Psoas muscle (tissue), 8 donors: ENCODE data around the gene RAD51B. TPM values are rescaled to one million over a fixed set of nuclear protein-coding genes. Genes with fewer than 3 reads are reported as not detected.

Experiments used
- ATAC-seq, 4 donors: fragments of 200-7000 bp; cut with Tn5 transposase; one replicate each; pipeline ENCODE4 v1.9.1; 2020; ENCODE audit warnings: moderate library complexity in 3 of 4, mild to moderate bottlenecking in 2 of 4
- DNase-seq, 2 donors: peaks; one replicate each; pipeline ENCODE4 v3.0.0-alpha.2; 2020
- H3K27ac ChIP-seq: fragments of 200-600 bp; one replicate; pipeline ENCODE4 v1.8.0; 2022
- H3K27me3 ChIP-seq, 3 donors: fragments of 200-600 bp in 1 of 3; one replicate each; pipeline versions ENCODE4 v1.6.1 to v1.8.0; 2013 to 2022; ENCODE audit warnings: low read length in 2 of 3, mild to moderate bottlenecking in 2 of 3, moderate library complexity in 1 of 3; ENCODE audit not compliant: insufficient read depth in 3 of 3
- H3K36me3 ChIP-seq, 2 donors: fragments of 200-600 bp in 1 of 2; one replicate each; pipeline versions ENCODE4 v1.6.1 to v1.8.0; 2013 to 2022; ENCODE audit warnings: low read depth in 1 of 2, mild to moderate bottlenecking in 1 of 2, moderate library complexity in 1 of 2; ENCODE audit not compliant: insufficient read depth in 1 of 2
- H3K4me1 ChIP-seq: fragments of 200-600 bp; one replicate; pipeline ENCODE4 v1.8.0; 2022
- H3K4me3 ChIP-seq: fragments of 200-600 bp; one replicate; pipeline ENCODE4 v1.8.0; 2022; ENCODE audit warnings: mild to moderate bottlenecking
- H3K9me3 ChIP-seq: fragments of 200-600 bp; one replicate; pipeline ENCODE4 v1.8.0; 2022
- WGBS, 3 donors: extraction: QIAGEN DNeasy Blood & Tissue Kit; methylation state at CpG; one replicate each; pipeline versions ENCODE4 v1.1.6 to v1.1.7; 2013; 5-methylcytosine and 5-hydroxymethylcytosine counted together
- intact Hi-C, 2 donors: fragments of 100-400 bp; cut with DNase I; formaldehyde crosslinking; loops; one replicate each; pipeline versions ENCODE4 v1.11.0 to v1.14.2; 2022
- polyA plus RNA-seq, 3 donors: library from polyadenylated mRNA; stranded (reverse); fragments of 200-250 nt; gene quantifications; one replicate each; pipeline ENCODE4 v1.2.3, GENCODE V29; 2013
- total RNA-seq, 4 donors: library from RNA; stranded (reverse); fragmentation: NEBNext Ultra II Directional in 2 of 4; extraction: Animal tissue kit (Norgen Biotek cat#: 25700) in 2 of 4; gene quantifications; one replicate each; pipeline versions ENCODE4 v1.2.1 to v1.2.4, GENCODE V29; 2021 to 2023
- TF ChIP-seq, protein P1 (sequence below): fragments of 200-600 bp; IDR thresholded peaks from one replicate; pipeline ENCODE4 v1.8.0; 2022; ENCODE audit warnings: antibody characterized with exemption
- donor health status: healthy with polysubstance abuse.
- donor health status: DM: no; HTN: no; CAD: no; lungs with moderate emphysema.
- donor health status: Bipolar disorder and iron deficiency.
- donor health status: healthy.
- donor health status: DM: yes; HTN: yes; CAD: no.
- donor health status: DM: no; HTN: no; CAD: no.
- donor health status: DM: no; HTN: no; CAD: no.
- donor health status: DM: yes; HTN: yes; CAD: no.

The RAD51B gene
- total and polyA plus RNA-seq, 7 donors = 0.60 to 7.2 (median 2.2) TPM

- no peak for ATAC-seq
- TF ChIP-seq, protein P1, sequence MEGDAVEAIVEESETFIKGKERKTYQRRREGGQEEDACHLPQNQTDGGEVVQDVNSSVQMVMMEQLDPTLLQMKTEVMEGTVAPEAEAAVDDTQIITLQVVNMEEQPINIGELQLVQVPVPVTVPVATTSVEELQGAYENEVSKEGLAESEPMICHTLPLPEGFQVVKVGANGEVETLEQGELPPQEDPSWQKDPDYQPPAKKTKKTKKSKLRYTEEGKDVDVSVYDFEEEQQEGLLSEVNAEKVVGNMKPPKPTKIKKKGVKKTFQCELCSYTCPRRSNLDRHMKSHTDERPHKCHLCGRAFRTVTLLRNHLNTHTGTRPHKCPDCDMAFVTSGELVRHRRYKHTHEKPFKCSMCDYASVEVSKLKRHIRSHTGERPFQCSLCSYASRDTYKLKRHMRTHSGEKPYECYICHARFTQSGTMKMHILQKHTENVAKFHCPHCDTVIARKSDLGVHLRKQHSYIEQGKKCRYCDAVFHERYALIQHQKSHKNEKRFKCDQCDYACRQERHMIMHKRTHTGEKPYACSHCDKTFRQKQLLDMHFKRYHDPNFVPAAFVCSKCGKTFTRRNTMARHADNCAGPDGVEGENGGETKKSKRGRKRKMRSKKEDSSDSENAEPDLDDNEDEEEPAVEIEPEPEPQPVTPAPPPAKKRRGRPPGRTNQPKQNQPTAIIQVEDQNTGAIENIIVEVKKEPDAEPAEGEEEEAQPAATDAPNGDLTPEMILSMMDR = no peak
- intact Hi-C loops = no loop called here
- no peak for DNase-seq
- H3K4me3 ChIP-seq = no peak overlapping the region
- no peaks in the 10 kb centered on the region for H3K4me1 ChIP-seq
- H3K9me3 ChIP-seq = no peaks in the 10 kb centered on the region
- no peaks in the 10 kb centered on the region for H3K36me3 ChIP-seq
- 96 to 98% (median 97%) methylated on average over 3 of the region's 3 CpGs for WGBS, 3 donors
- no peak overlapping the region for H3K27ac ChIP-seq
- H3K27me3 ChIP-seq = no peaks in the 10 kb centered on the region
Observed at GRCh38 chr14:68342216-68342763, 522.7 kb downstream of the RAD51B start.

DNA sequence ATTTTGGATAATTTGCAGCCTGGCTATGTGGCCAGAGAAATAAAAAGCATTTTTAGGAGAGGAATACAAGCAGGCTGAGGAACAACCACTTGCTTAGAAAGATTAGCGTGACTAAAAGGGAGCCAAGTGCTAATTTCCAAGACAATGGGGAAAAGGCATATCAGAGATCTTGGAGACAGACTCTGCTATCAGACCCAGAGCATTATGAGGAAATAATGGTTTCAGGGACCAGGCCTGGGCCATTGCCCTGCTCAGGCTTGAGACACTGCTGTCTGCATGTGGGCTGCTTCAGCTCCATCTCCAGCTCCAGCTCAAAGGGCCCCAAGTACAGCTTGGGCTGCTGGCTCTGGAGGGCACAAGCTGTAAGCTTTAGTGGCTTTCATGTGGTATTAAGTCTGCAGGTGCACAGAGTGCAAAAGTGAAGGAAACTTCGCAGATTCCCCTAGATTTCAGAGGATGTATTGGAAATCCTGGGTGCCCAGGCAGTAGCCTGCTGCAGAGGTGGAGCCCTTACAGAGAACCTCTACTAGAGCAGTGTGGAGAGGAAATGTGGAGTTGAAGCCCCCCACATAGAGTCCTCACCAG is 524.0 kb downstream of the RAD51B start:
- TF ChIP-seq, protein P1 = no peak
- Histone ChIP-seq H3K27me3 (no peaks in the 10 kb centered on the region), H3K36me3 (no peaks in the 10 kb centered on the region), H3K4me3 (no peak overlapping the region), H3K27ac (no peak overlapping the region), H3K9me3 (no peaks in the 10 kb centered on the region), H3K4me1 (no peaks in the 10 kb centered on the region)
- intact Hi-C loops = no loop called here
- no peak for DNase-seq
- WGBS, 3 donors = 97 to 100% (median 98%) methylated on average over 2 of the region's 2 CpGs
- ATAC-seq = no peak

GRCh38 chr14:68345738-68346137 is 526.2 kb downstream of the RAD51B start:
- 92 to 97% (median 92%) methylated on average over 4 of the region's 4 CpGs for WGBS, 3 donors
- no peak for ATAC-seq
- TF ChIP-seq, protein P1 = no peak

DNA sequence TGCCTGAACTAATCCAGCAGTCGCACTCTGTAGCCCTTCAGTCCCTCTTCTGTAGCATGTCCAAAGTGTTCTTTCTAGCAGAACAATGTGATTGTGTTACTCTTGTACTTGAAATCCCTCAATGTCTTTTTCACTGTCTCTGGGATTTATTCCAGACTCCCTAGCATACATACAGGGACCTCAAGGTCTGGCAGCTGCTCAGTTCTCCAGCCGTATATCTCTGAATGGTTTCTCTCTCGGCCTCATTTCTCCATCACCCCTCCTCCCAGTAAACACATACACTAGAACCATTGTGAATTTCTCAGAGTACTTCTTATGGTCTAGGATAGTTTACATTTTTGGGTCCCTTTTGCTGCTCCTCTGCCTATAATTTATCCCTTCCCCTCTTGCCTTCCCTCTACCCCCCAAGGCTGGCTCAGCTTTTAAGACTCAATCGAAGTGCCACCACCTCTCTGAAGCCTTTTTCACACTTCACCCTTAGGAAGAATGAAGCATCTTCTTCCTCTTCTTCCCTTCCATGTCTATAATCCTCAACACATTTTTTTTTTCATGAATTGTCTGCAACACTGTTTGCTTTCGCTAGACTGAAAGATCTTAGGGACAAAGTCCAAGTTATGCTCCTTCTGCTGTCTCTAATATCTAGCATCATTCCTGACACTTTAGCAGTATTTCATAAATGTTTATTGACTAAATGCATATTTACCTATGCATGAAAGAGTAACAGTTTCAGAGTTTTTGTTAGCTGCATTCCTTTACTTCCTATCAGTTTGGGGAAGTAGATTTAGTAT is 527.2 kb downstream of the RAD51B start:
- Histone ChIP-seq H3K9me3 (no peaks in the 10 kb centered on the region), H3K27me3 (no peaks in the 10 kb centered on the region), H3K4me3 (no peak overlapping the region), H3K36me3 (no peaks in the 10 kb centered on the region), H3K4me1 (no peaks in the 10 kb centered on the region), H3K27ac (no peak overlapping the region)
- DNase-seq (no peak), ATAC-seq (no peak)
- 88 to 91% (median 89%) methylated on average over 5 of the region's 5 CpGs for WGBS, 3 donors
- TF ChIP-seq, protein P1 = no peak
- intact Hi-C loops = no loop called here

More at GRCh38 chr14:68345738-68346137, 526.2 kb downstream of the RAD51B start:
- Histone ChIP-seq H3K4me1 (no peaks in the 10 kb centered on the region), H3K9me3 (no peaks in the 10 kb centered on the region), H3K4me3 (no peak overlapping the region), H3K36me3 (no peaks in the 10 kb centered on the region), H3K27ac (no peak overlapping the region), H3K27me3 (no peaks in the 10 kb centered on the region)
- intact Hi-C loops = no loop called here
- no peak for DNase-seq
